HuH-7.5 (cell line): ENCODE results near the gene KCTD12.

ENCODE experiments used
- DNase-seq: peaks from one replicate; pipeline ENCODE4 v3.0.0; 2011; ENCODE audit warnings: low spot score

The KCTD12 gene

GRCh38 chr13:76853921-76854608 is 32.1 kb downstream of the KCTD12 start:
- no peak for DNase-seq

GRCh38 chr13:76853481-76853880 is 32.7 kb downstream of the KCTD12 start:
- no peak for DNase-seq

- no peak for DNase-seq
Measured at GRCh38 chr13:76852986-76853385, 33.2 kb downstream of the KCTD12 start.

- DNase-seq, result no peak
Measured at GRCh38 chr13:76851961-76852360, 34.2 kb downstream of the KCTD12 start.

- no peak for DNase-seq
Measured at GRCh38 chr13:76849493-76849892, 36.7 kb downstream of the KCTD12 start.

GRCh38 chr13:76848596-76848995 is 37.6 kb downstream of the KCTD12 start:
- no peak for DNase-seq

- DNase-seq, result no peak
Measured at GRCh38 chr13:76846363-76846762, 39.8 kb downstream of the KCTD12 start.

- no peak for DNase-seq
Measured at GRCh38 chr13:76845865-76846264, 40.3 kb downstream of the KCTD12 start.

- no peak for DNase-seq
Measured at GRCh38 chr13:76845367-76845766, 40.8 kb downstream of the KCTD12 start.

GRCh38 chr13:76837801-76838200 is 48.4 kb downstream of the KCTD12 start:
- DNase-seq, result no peak

GRCh38 chr13:76836311-76836710 is 49.9 kb downstream of the KCTD12 start:
- DNase-seq, result no peak

- DNase-seq, result no peak
Measured at GRCh38 chr13:76833441-76833954, 52.7 kb downstream of the KCTD12 start.

- DNase-seq, result no peak
Measured at GRCh38 chr13:76832258-76832988, 53.8 kb downstream of the KCTD12 start.

- no peak for DNase-seq
Measured at GRCh38 chr13:76830805-76831204, 55.4 kb downstream of the KCTD12 start.
